Limb (tissue), 2 donors: ENCODE measurements around the gene CAMTA1.
"Not testable (repeated sequence)": the region's sequence is repeated elsewhere in the genome, so short reads cannot be mapped to it uniquely, and the experiment has no call there.

Source experiments
- DNase-seq, 2 donors: peaks; one replicate each; pipeline ENCODE4 v3.0.0-alpha.2; 2016; ENCODE audit errors: extremely low spot score in 2 of 2

Gene CAMTA1

GRCh38 chr1:7136166-7136953 is 351.1 kb downstream of the CAMTA1 start:
- DNase-seq, result no peak

GRCh38 chr1:7140251-7140650 is 355.0 kb downstream of the CAMTA1 start:
- DNase-seq, result no peak

GRCh38 chr1:7145947-7146346 is 360.7 kb downstream of the CAMTA1 start:
- no peak for DNase-seq

GRCh38 chr1:7146710-7147109 is 361.5 kb downstream of the CAMTA1 start:
- DNase-seq, result no peak

GRCh38 chr1:7147581-7148282 is 362.5 kb downstream of the CAMTA1 start:
- not testable (repeated sequence) for DNase-seq

GRCh38 chr1:7149080-7149838 is 364.0 kb downstream of the CAMTA1 start:
- DNase-seq, result peak in 1 of 2 donors; percentile 49

GRCh38 chr1:7150724-7151280 is 365.5 kb downstream of the CAMTA1 start:
- no peak for DNase-seq

- no peak for DNase-seq
Measured at GRCh38 chr1:7151978-7152377, 366.7 kb downstream of the CAMTA1 start.

- no peak for DNase-seq
Measured at GRCh38 chr1:7152655-7153054, 367.4 kb downstream of the CAMTA1 start.

- DNase-seq, result no peak
Measured at GRCh38 chr1:7153464-7153863, 368.2 kb downstream of the CAMTA1 start.

- DNase-seq, result no peak
Measured at GRCh38 chr1:7159116-7159781, 374.0 kb downstream of the CAMTA1 start.

- DNase-seq, result not testable (repeated sequence)
Measured at GRCh38 chr1:7168554-7168953, 383.3 kb downstream of the CAMTA1 start.

- DNase-seq, result no peak
Measured at GRCh38 chr1:7171168-7171567, 385.9 kb downstream of the CAMTA1 start.

- DNase-seq, result no peak
Measured at GRCh38 chr1:7171574-7171973, 386.3 kb downstream of the CAMTA1 start.

- DNase-seq, result no peak
Measured at GRCh38 chr1:7172804-7173203, 387.6 kb downstream of the CAMTA1 start.

- no peak for DNase-seq
Measured at GRCh38 chr1:7174561-7174960, 389.3 kb downstream of the CAMTA1 start.

GRCh38 chr1:7174980-7175906 is 390.0 kb downstream of the CAMTA1 start:
- no peak for DNase-seq

- no peak for DNase-seq
Measured at GRCh38 chr1:7177021-7177420, 391.8 kb downstream of the CAMTA1 start.

GRCh38 chr1:7177438-7178146 is 392.3 kb downstream of the CAMTA1 start:
- DNase-seq, result peak in 1 of 2 donors; percentile 40

- no peak for DNase-seq
Measured at GRCh38 chr1:7178336-7178735, 393.1 kb downstream of the CAMTA1 start.
